Activated CD8-positive, alpha-beta memory T cell treated with anti-CD3 and anti-CD28 coated beads for 1 hour (primary cell): ENCODE results near the gene HTT-AS.

ENCODE experiments used
- DNase-seq, 2 donors: peaks; one replicate each; pipeline ENCODE4 v3.0.0-alpha.2; 2020; ENCODE audit warnings: low read depth in 1 of 2; ENCODE audit errors: extremely low read depth in 1 of 2

The HTT-AS gene

DNA sequence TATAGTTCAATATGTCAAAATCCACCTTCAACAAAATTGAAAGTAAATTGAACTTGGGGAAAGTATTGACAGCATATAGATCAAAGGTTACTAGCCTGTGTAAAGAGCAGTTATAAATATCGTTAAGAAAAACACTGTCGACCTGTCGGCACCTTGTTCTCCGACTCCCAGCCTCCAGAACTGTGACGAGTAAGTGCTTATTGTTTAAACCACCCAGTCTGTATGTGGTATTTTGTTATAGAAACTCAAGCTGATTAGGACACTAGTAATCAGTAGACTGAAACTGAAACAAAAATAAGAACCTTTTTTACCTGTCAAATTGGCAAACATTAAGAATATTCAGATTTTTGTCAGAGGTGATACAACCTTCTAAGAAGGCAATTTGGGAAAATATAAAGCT lies 17.1 kb upstream of the HTT-AS start:
- no peak for DNase-seq

DNA sequence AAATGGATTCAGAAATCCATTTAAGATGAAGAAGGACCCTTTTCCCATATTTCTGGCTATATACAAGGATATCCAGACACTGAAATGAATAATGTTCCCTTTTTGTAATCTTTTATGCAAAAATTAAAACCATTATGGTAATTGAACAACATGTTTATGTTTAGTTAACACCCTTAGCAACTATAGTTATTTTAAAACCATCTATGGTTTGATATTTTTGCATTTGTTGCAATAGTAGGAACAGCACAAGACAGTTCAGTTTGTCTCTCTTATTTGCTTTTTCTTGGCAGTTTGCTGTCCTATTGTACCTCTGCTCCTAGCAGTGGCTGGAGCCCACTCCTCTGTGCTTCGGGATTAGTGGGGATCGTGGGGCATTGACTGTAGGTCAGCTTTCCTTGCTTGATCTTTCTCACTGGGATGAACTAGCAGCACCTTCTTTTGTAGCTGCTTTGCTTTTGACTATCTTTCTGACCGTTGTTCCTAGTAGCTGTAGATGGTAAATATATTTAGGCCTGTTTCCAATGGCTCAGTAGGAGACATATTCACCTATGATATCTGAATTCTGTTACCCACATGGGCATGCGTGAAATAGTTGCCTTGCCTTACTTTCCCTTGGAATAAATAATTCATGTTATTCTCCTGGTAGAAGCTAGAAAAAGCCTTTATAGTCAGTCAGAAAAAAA lies 12.9 kb upstream of the HTT-AS start:
- DNase-seq, result no peak

DNA sequence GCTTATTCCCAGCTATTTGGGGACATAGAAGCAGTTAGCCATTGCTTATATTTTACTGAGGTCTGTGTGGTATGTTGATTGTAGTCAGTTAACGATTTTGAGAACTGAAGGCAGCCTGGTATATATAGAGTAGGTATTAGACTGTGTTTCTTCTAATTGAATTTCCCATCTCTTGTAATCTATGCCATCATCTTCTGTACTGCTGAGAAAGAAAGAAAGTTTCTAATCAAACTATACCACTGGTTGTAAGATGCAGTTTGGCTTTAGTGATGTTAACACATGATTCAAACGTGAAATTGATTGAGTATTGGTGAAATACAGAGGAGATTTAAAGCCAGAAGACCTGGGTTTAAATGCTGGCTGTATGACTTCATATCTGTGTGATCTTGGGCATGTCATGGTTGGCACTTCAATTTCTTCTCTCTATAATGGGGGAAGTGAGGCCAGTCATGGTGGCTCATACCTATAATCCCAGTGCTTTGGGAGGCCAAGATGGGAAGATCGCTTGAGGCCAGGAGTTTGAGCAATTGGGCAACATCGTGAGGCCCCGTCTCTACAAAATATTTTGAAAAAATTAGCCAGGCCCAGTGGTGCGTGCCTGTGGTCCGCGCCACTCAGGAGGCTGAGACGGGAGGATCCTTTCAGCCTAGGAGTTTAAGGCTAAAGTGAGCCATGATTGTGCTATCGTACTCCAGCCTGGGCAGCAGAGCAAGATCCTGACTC lies 11.8 kb upstream of the HTT-AS start:
- DNase-seq, result no peak

DNA sequence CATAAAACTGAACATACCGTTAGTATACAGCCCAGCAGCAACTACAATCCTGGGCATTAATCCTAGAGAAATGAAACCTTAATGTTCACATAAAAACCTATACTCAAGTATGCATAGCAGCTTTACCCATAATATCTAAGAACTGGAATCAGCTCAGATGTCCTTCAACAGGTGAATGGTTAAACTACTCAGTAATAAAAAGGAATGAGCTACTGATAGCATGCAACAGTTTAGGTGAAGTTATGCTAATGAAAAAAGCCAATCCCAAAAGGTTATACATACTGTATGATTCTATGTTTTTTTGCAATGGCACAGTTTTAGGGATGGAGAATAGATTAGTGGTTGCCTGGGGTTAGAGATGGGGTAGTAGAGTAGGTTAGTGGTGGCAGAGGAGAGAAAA lies 9.4 kb upstream of the HTT-AS start:
- DNase-seq, result no peak

DNA sequence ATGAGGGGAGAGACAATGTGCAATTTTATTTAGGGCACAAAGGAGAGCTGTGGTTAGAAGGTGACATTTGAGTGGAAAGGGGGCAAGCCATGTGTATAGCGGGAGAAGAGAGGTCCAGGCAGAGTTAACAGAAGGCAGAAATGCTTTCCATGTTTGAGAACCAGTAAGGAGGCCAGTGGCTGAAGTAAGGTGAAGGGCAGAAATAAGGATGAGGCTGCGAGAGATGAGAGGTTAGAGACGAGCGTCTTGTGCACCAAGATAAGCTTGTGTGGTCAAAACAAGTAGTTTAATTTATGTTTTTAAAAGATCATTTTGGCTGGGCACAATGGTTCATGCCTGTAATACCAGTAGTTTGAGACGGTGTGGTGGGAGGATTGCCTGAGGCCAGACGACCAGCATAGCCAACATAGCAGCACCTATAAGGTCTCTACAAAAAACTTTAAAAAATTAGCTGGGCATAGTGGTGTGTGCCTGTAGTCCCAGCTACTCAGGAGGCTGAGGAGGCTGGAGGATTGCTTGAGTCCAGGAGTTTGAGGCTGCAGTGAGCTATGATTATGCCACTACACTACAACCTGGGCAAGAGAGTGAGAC lies 8.7 kb upstream of the HTT-AS start:
- no peak for DNase-seq

DNA sequence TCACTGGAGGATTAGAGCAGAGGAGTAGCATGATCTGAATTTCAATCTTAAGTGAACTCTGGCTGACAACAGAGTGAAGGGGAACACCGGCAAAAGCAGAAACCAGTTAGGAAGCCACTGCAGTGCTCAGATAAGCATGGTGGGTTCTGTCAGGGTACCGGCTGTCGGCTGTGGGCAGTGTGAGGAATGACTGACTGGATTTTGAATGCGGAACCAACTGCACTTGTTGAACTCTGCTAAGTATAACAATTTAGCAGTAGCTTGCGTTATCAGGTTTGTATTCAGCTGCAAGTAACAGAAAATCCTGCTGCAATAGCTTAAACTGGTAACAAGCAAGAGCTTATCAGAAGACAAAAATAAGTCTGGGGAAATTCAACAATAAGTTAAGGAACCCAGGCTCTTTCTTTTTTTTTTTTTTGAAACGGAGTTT lies 5.4 kb upstream of the HTT-AS start:
- no peak for DNase-seq

DNA sequence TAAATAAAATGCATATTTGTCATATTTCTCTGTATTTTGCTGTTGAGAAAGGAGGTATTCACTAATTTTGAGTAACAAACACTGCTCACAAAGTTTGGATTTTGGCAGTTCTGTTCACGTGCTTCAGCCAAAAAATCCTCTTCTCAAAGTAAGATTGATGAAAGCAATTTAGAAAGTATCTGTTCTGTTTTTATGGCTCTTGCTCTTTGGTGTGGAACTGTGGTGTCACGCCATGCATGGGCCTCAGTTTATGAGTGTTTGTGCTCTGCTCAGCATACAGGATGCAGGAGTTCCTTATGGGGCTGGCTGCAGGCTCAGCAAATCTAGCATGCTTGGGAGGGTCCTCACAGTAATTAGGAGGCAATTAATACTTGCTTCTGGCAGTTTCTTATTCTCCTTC lies 3.5 kb upstream of the HTT-AS start:
- no peak for DNase-seq

DNA sequence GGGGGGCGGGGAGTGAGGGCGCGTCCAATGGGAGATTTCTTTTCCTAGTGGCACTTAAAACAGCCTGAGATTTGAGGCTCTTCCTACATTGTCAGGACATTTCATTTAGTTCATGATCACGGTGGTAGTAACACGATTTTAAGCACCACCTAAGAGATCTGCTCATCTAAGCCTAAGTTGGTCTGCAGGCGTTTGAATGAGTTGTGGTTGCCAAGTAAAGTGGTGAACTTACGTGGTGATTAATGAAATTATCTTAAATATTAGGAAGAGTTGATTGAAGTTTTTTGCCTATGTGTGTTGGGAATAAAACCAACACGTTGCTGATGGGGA lies 1.3 kb upstream of the HTT-AS start:
- no peak for DNase-seq

DNA sequence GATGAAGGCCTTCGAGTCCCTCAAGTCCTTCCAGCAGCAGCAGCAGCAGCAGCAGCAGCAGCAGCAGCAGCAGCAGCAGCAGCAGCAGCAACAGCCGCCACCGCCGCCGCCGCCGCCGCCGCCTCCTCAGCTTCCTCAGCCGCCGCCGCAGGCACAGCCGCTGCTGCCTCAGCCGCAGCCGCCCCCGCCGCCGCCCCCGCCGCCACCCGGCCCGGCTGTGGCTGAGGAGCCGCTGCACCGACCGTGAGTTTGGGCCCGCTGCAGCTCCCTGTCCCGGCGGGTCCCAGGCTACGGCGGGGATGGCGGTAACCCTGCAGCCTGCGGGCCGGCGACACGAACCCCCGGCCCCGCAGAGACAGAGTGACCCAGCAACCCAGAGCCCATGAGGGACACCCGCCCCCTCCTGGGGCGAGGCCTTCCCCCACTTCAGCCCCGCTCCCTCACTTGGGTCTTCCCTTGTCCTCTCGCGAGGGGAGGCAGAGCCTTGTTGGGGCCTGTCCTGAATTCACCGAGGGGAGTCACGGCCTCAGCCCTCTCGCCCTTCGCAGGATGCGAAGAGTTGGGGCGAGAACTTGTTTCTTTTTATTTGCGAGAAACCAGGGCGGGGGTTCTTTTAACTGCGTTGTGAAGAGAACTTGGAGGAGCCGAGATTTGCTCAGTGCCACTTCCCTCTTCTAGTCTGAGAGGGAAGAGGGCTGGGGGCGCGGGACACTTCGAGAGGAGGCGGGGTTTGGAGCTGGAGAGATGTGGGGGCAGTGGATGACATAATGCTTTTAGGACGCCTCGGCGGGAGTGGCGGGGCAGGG lies 711 bp upstream of the HTT-AS start:
- DNase-seq, result peak in 1 of 2 donors; percentile 5

DNA sequence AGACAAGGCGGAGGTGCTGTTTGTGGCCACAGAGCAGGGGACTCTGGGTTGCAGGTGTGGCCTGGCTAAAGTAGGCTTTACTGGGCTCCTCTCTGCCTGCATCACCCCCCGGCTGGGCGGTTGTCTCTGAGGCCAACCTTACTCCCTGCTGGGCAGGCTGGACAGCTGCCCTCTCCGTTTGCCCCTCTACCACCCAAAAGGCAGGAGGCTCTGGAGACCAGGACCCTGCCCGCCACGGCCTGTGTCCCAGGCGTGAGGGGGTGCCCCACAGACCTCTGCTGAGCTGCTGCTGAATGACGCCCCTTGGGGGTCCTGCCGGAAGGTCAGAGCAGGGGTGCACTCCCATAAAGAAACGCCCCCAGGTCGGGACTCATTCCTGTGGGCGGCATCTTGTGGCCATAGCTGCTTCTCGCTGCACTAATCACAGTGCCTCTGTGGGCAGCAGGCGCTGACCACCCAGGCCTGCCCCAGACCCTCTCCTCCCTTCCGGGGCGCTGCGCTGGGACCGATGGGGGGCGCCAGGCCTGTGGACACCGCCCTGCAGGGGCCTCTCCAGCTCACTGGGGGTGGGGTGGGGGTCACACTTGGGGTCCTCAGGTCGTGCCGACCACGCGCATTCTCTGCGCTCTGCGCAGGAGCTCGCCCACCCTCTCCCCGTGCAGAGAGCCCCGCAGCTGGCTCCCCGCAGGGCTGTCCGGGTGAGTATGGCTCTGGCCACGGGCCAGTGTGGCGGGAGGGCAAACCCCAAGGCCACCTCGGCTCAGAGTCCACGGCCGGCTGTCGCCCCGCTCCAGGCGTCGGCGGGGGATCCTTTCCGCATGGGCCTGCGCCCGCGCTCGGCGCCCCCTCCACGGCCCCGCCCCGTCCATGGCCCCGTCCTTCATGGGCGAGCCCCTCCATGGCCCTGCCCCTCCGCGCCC lies 920 bp downstream of the HTT-AS start:
- no peak for DNase-seq

DNA sequence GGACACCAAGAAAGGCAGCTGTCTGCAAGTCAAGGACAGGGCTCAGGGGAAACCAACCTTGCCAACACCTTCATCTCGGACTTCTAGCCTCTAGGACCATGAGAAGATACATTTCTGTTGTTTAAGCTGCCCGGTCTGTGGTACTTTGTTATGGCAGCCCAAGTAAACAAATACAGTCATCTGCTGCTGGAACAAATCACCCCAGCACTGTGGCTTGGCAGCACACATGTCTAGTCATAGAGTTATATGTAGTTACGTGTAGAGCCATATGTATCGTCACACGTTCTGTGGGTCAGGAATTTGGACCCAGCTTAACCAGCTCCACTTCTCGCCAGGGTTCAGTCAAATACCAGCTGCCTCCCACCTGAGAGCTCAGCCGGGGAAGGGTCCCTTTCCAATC lies 2.5 kb downstream of the HTT-AS start:
- DNase-seq, result no peak

DNA sequence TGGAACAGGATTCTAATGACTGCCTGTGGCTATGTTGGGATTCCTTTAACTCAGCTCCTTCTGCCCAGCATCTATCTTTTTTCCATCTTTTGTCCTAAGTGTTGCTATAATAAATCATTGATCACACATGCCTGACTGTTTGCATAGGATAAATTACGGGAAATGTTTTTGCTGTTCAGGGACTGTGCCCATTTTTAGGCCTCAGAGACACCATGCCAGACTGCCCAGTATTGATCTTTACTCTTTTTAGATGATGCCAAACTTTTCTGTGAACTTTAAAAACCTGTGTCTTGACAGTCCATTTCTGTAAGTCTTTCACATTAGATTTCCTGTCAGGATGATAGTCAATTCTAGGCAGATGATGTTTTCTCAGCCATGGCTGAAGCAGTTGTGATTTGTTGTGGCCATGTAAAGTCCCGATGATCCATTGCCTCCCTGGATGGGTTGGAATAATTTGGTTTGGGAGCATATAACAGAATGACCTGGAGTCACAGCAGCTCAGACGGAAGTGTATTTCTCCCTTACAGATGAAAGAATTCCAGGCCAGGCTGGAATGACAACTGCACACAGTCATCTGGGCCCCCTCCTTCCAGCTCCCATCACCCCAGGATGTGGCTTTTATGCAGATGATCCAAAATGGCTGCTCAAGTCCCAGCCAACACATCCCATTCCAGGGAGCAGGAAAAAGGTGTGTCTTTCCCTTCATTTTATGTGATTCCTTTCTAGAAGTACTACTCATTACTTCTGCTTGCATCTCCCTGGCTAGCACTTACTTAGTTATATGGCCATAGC lies 3.4 kb downstream of the HTT-AS start:
- DNase-seq, result no peak

DNA sequence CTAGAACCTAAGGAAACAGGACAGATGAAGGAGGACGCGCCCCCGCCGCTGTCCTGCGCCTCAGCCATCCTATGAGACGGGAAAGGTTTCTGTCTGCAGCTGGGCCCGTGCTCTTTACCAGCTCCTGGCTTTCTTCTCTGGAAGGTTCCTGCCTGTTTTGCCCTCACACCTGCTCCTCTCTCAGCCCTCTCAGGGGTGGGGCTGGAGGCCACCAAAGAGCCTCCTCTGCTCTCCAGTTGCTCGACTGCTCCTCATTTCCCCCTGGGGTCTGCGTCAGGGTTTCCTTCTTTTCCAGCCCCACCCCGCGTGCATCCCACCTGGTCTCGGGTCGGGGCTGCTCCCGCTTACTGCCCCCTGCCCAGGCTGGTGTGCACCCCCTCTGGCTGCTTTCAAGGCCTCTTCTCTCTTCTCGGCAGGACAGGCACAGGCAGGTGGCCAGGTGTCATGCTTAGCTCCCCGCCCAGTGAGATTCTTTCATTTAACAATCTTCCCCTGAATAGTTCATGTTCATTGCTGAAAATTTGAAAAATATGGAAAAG lies 4.6 kb downstream of the HTT-AS start:
- no peak for DNase-seq

DNA sequence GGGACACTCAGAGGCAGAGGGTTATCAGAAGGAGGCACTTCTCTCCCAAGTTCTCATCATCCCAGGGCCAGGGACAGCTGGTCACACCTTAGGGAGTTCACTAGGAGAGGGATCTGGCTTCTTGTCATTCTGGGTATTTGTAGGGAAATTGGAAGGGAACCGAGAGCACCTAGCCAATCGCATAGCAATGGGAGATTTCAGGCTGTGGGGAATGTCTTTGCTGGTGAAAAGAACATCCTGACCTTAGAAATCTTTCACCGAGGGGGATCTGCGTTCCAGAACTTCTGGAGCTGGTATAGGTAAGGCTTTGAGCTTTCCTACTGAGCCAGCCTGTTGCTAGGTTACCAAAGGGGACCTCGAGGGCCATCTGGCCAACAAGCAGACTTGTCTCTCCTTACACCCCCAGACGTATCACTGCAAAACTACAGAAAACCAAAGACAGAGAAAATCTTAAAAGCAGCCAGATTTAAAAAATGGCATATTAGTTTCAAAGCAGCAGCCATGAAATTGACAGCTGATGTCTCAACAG lies 6.8 kb downstream of the HTT-AS start:
- DNase-seq, result no peak

DNA sequence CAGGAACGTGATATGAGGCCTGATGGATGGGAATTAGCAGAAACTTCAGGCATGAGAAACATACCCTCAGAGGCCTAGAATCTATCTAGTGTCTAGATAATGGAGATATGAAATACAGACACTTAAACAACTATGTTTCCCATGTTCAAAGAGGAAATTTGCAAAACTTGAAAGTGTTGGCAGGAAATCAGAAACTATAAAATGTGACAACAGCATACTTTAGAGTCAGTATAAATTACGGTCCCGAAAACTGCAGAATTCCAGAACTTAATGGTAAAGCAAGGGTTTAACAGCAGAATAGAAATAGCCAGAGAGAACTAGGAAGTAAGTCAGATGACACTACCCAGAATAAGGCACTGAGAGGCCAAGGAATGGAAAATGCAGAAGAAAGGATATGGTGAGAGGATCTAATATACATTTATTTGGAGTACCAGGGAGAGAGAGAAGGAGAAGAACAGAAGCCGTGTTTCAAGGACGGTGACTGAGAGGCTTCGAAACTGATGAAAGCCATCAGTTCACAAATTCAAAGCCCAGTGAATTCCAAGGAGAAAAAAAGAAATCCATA lies 7.4 kb downstream of the HTT-AS start:
- no peak for DNase-seq

DNA sequence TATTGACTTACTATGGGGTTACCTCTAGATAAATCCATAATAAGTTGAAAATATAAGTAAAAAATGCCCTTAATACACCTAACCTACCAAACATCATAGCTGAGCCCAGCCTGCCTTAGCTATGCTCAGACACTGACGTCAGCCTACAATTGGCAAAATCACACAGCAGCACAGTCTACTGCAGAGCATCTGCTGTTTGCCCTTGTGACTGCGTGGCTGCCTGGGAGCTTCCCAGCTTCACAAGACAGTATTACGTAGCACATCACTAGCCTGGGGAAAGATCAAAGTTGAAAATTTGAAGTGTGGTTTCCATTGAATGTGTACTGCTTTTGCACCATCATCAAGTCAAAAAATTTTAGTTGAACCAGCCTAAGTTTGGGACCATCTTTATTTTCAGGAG lies 8.8 kb downstream of the HTT-AS start:
- DNase-seq, result no peak

DNA sequence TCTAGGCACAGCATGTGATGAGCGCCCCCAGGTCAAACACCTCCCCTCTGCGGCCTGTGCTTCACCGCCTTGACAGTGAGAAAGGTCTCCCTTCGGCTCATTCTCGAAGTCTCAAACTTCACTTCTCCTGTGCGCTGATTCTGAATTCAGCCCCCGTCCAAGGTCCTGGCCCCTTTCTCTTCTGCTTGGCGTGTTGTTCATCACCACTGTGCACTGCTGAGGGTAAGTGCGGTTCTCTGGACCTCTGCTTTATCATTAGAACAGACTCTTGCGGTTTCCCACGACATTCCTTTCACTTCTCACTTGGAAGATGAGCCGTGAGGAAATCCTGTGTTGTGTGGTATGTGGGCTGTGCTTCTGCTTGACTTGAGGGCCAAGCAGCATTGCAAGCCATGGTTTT lies 11.9 kb downstream of the HTT-AS start:
- DNase-seq, result no peak

DNA sequence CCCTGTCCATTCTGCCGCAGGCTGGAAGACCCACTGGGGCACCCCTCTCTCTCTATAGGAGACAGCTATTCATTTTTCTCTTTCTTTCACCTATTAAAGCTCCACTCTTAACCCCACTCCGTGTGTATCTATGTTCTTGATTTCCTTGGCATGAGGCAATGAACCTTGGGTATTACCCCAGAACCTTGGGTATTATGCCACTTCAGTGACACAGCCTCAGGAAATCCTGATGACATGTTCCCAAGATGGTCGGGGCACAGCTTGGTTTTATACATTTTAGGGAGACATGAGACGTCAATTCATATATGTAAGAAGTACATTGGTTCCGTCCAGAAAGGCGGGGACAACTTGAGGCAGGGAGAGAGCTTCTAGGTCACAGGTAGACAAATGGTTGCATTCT lies 13.4 kb downstream of the HTT-AS start:
- no peak for DNase-seq

DNA sequence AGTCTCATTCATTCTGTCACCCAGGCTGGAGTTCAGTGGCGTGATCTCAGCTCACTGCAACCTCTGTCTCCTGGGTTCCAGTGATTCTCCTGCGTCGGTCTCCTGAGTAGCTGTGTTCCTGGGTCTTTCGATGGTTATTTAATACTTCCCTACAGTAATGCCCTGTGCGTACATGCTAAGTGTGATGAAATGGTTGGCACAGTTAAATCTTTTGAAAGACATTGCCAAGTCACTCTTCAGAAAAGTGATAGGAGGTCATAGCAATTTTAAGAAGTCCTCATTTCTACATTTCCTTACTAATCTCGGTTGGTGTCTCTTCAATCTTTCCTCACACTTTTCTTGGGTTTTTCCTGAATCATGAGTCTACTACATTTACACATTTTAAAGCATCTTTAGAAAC lies 14.4 kb downstream of the HTT-AS start:
- DNase-seq, result no peak
